Neural progenitor cell (in vitro differentiated cells): ENCODE results near the gene REEP3. TPM values are rescaled to one million over a fixed set of nuclear protein-coding genes. Genes with fewer than 3 reads are reported as not detected.
A peak's percentile ranks its signal among the peaks of the same experiment; 100 is the strongest.

Experiments used
- DNase-seq: peaks from one replicate; pipeline ENCODE4 v3.0.0-alpha.2; 2016; ENCODE audit warnings: low spot score
- H2AFZ ChIP-seq: fragments of 200-600 bp; sonication (generic); replicated peaks from 2 replicates; pipeline ENCODE4 v1.6.1; 2016; ENCODE audit warnings: antibody characterized with exemption
- H3F3A ChIP-seq: fragments of 200-600 bp; sonication (generic); 2 replicates; pipeline ENCODE4 v1.6.1; 2016; ENCODE audit warnings: antibody characterized with exemption, low read depth
- H3K27ac ChIP-seq: fragments of 200-600 bp; sonication (generic); 2 replicates; pipeline ENCODE4 v1.5.1; 2016; ENCODE audit warnings: mild to moderate bottlenecking
- H3K27me3 ChIP-seq: fragments of 200-600 bp; sonication (generic); 2 replicates; pipeline ENCODE4 v1.6.1; 2016; ENCODE audit warnings: mild to moderate bottlenecking, moderate library complexity
- H3K36me3 ChIP-seq: fragments of 200-600 bp; sonication (generic); 2 replicates; pipeline ENCODE4 v1.5.1; 2016
- H3K4me1 ChIP-seq: fragments of 200-600 bp; sonication (generic); 2 replicates; pipeline ENCODE4 v1.6.1; 2016; ENCODE audit warnings: mixed run types
- H3K4me2 ChIP-seq: fragments of 200-600 bp; sonication (generic); 2 replicates; pipeline ENCODE4 v1.6.1; 2016
- H3K4me3 ChIP-seq: fragments of 200-600 bp; sonication (generic); 2 replicates; pipeline ENCODE4 v1.5.1; 2016
- H3K79me2 ChIP-seq: fragments of 200-600 bp; sonication (generic); 2 replicates; pipeline ENCODE4 v1.6.1; 2016; ENCODE audit warnings: low read depth
- H3K9ac ChIP-seq: fragments of 200-600 bp; sonication (generic); 2 replicates; pipeline ENCODE4 v1.6.1; 2016
- H3K9me3 ChIP-seq: fragments of 200-600 bp; sonication (generic); 2 replicates; pipeline ENCODE4 v1.5.1; 2016; ENCODE audit warnings: low read depth
- H4K20me1 ChIP-seq: fragments of 200-600 bp; sonication (generic); 2 replicates; pipeline ENCODE4 v1.6.1; 2016; ENCODE audit warnings: low read depth
- H3K27ac Mint-ChIP-seq: 3 replicates; pipeline ENCODE4 v1.8.0; 2021; ENCODE audit warnings: mixed read lengths
- H3K27me3 Mint-ChIP-seq: 2 replicates; pipeline ENCODE4 v1.8.0; 2022; ENCODE audit warnings: low read depth, mild to moderate bottlenecking, inconsistent platforms, moderate library complexity, mixed read lengths; ENCODE audit not compliant: insufficient read depth
- H3K36me3 Mint-ChIP-seq: 3 replicates; pipeline ENCODE4 v1.8.0; 2021; ENCODE audit warnings: mixed read lengths
- H3K4me1 Mint-ChIP-seq: 3 replicates; pipeline ENCODE4 v1.8.0; 2021; ENCODE audit warnings: mixed read lengths
- H3K4me3 Mint-ChIP-seq: 3 replicates; pipeline ENCODE4 v1.8.0; 2021; ENCODE audit warnings: mild to moderate bottlenecking, moderate library complexity, mixed read lengths
- H3K9me3 Mint-ChIP-seq: 3 replicates; pipeline ENCODE4 v1.8.0; 2020; ENCODE audit warnings: mixed read lengths
- EZH2 ChIP-seq: fragments of 200-600 bp; sonication (generic); IDR thresholded peaks from 2 replicates; pipeline ENCODE4 v1.6.1; 2017; ENCODE audit warnings: antibody characterized with exemption, mild to moderate bottlenecking, moderate library complexity
- EZH2phosphoT487 ChIP-seq: fragments of 200-600 bp; sonication (generic); IDR thresholded peaks from 2 replicates; pipeline ENCODE4 v1.6.1; 2017; ENCODE audit warnings: antibody characterized with exemption
- total RNA-seq: library from RNA; depleted of rRNA; stranded (reverse); fragments of >200 nt; gene quantifications from 2 replicates; pipeline ENCODE4 v1.2.3, GENCODE V29; 2015; ENCODE audit warnings: low replicate concordance
- TF ChIP-seq, protein P1 (sequence below): fragments of 200-600 bp; sonication (generic); IDR thresholded peaks from 2 replicates; pipeline ENCODE4 v1.5.1; 2017; ENCODE audit warnings: antibody characterized with exemption, mild to moderate bottlenecking

REEP3 gene
- total RNA-seq, 1 donor from 2014 or later: 42.0 TPM

DNA sequence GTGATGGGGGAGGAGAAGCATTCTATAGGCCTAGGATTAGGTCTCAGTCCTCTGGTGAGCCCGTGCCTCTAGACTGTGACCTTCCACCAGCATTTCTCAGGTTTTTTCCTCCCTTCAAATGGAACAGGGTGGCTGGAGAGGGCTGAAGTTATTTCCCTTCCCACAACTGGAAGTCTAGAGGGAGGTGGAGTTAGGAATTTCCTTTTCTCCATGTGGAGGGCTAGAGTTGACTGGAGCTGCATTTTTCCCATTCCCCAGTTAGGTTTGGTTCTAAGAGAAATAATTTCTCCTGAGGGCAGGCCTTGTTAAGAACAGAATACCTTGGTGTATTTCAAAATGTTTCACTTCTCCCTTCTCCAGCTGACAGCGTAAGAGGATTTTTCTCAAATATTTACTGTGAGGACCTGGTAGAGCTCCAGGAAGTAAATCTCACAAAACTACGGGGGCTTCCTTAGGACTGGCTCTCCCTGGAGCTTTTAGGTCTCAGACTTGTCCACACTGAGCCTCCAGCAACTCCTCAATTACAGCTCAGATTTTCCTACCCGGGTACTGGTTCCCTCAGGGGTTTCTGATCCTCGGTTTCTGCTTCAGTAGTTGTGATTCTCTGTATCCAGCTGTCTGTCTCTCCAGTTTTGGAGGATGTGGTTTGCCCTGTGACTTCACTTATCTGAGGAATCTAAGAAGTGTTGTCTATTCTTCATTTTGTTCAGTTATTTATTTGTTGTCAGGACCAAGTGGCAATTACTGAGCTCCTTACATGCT, 6.0 kb upstream of the REEP3 start:
- peaks cover 73% of the 10 kb centered on the region for H3K36me3 Mint-ChIP-seq
- H3K4me1 Mint-ChIP-seq: no peaks in the 10 kb centered on the region
- Histone ChIP-seq H4K20me1 (peaks cover 6% of the 10 kb centered on the region), H3K4me2 (peak overlapping the region; percentile 10), H3K9me3 (no peaks in the 10 kb centered on the region), H3K9ac (no peak overlapping the region), H3K4me1 (peaks cover 16% of the 10 kb centered on the region), H2AFZ (no peak overlapping the region), H3K27ac (peak overlapping the region; percentile 81), H3F3A (peaks cover 15% of the 10 kb centered on the region), H3K27me3 (no peaks in the 10 kb centered on the region), H3K79me2 (peaks cover 100% of the 10 kb centered on the region), H3K36me3 (peaks cover 4% of the 10 kb centered on the region), H3K4me3 (no peak overlapping the region)
- peaks cover 74% of the 10 kb centered on the region for H3K9me3 Mint-ChIP-seq
- no peaks in the 10 kb centered on the region for H3K27me3 Mint-ChIP-seq
- TF ChIP-seq EZH2: no peak
- H3K4me3 Mint-ChIP-seq: no peak overlapping the region
- DNase-seq: peak; percentile 37
- no peak overlapping the region for H3K27ac Mint-ChIP-seq

DNA sequence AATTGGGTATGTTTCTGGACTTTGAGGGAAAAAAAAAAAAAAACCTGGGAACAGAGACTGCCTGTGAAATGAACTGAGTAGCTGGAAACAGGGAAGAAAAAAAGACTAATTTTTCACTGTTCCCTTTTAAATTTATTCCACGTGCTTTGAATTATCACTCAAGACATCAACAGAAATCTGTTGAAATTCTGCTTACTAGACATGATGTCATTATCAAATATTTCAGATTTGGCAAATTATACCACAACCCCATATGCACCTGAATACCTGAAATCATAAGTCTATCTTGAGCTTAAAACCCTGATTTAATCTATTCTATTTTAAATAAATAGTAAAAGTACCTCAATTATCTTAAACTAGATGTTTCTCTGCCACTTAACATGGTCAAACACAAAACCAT, 5.0 kb upstream of the REEP3 start:
- Histone ChIP-seq H3K4me3 (no peak overlapping the region), H3K36me3 (peaks cover 4% of the 10 kb centered on the region), H3K27me3 (no peaks in the 10 kb centered on the region), H4K20me1 (peaks cover 6% of the 10 kb centered on the region), H3K9me3 (no peaks in the 10 kb centered on the region), H3K79me2 (peaks cover 97% of the 10 kb centered on the region), H3K27ac (no peak overlapping the region), H3K9ac (no peak overlapping the region), H3K4me2 (no peak overlapping the region), H2AFZ (no peak overlapping the region), H3F3A (peaks cover 24% of the 10 kb centered on the region), H3K4me1 (peaks cover 21% of the 10 kb centered on the region)
- TF ChIP-seq, protein P1, sequence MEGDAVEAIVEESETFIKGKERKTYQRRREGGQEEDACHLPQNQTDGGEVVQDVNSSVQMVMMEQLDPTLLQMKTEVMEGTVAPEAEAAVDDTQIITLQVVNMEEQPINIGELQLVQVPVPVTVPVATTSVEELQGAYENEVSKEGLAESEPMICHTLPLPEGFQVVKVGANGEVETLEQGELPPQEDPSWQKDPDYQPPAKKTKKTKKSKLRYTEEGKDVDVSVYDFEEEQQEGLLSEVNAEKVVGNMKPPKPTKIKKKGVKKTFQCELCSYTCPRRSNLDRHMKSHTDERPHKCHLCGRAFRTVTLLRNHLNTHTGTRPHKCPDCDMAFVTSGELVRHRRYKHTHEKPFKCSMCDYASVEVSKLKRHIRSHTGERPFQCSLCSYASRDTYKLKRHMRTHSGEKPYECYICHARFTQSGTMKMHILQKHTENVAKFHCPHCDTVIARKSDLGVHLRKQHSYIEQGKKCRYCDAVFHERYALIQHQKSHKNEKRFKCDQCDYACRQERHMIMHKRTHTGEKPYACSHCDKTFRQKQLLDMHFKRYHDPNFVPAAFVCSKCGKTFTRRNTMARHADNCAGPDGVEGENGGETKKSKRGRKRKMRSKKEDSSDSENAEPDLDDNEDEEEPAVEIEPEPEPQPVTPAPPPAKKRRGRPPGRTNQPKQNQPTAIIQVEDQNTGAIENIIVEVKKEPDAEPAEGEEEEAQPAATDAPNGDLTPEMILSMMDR: no peak
- no peak for TF ChIP-seq EZH2
- no peak for TF ChIP-seq EZH2phosphoT487
- Mint-ChIP-seq H3K4me1 (no peaks in the 10 kb centered on the region), H3K9me3 (peaks cover 66% of the 10 kb centered on the region), H3K36me3 (peaks cover 66% of the 10 kb centered on the region), H3K27ac (no peak overlapping the region), H3K4me3 (no peak overlapping the region), H3K27me3 (no peaks in the 10 kb centered on the region)
- DNase-seq: no peak

DNA sequence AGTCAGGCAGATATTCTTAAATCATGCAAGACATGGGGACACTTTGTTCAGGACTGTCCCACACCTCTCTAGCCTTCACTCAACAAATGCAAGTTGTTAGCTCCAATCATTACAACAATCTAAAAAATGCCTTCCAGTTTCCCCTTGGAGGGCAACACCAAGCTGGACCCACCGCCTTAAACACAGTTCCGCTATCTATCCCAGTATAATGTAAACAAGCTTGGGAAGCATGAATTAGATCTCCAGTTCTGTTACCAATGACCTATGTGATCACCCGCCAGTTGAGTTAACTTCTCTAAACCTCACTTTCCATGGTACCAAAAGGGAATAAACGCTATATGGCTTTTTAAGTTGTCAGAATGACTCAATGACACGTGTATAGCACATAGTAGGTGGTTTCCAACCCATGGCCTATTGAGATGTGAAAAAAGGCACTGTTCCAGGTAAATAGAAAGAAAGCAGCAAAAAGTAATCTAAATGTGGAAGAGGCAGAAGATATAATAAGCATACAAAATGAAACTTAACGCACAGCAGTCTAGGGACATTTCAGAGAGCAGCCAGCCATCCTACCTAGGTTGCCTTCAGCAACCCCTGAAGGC, 2.4 kb upstream of the REEP3 start:
- Histone ChIP-seq H3K27ac (no peak overlapping the region), H3K4me2 (peak overlapping the region; percentile 78), H3K36me3 (peaks cover 4% of the 10 kb centered on the region), H3K4me1 (peaks cover 36% of the 10 kb centered on the region), H4K20me1 (peaks cover 15% of the 10 kb centered on the region), H3F3A (peaks cover 47% of the 10 kb centered on the region), H3K9ac (no peak overlapping the region), H3K9me3 (no peaks in the 10 kb centered on the region), H3K4me3 (no peak overlapping the region), H3K27me3 (no peaks in the 10 kb centered on the region), H2AFZ (no peak overlapping the region), H3K79me2 (peaks cover 92% of the 10 kb centered on the region)
- H3K9me3 Mint-ChIP-seq: peaks cover 46% of the 10 kb centered on the region
- no peak overlapping the region for H3K27ac Mint-ChIP-seq
- peaks cover 49% of the 10 kb centered on the region for H3K36me3 Mint-ChIP-seq
- DNase-seq: no peak
- H3K4me1 Mint-ChIP-seq: peaks cover 16% of the 10 kb centered on the region
- H3K4me3 Mint-ChIP-seq: no peak overlapping the region
- no peak for TF ChIP-seq EZH2phosphoT487
- no peak for TF ChIP-seq EZH2
- TF ChIP-seq, protein P1: no peak
- no peaks in the 10 kb centered on the region for H3K27me3 Mint-ChIP-seq
